Fibroblast of skin of abdomen (primary cell): ENCODE data around the gene ATM. TPM values are rescaled to one million over a fixed set of nuclear protein-coding genes. Genes with fewer than 3 reads are reported as not detected.

Source experiments
- DNase-seq: peaks from one replicate; pipeline ENCODE4 v3.0.0-alpha.2; 2013
- polyA plus RNA-seq, 2 experiments: library from polyadenylated mRNA; unstranded; fragments of 120-200 nt; gene quantifications; one replicate each; pipeline ENCODE4 v1.2.1, GENCODE V29; 2013; ENCODE audit not compliant: insufficient read length in 2 of 2

The ATM gene
- polyA plus RNA-seq (2013, experiment 1 of 2; ENCODE audit: insufficient read length), result 40.5 TPM
- polyA plus RNA-seq (2013, experiment 2 of 2; ENCODE audit: insufficient read length), result 40.5 TPM

- peak; percentile 99 for DNase-seq
These were observed at the start of gene ATM, which contains the start of gene NPAT for GRCh38 chr11:108222574-108223347. ATM (plus strand) TSS chr11:108223067; CDS start chr11:108227625, 4,558 bp downstream. NPAT (minus strand) TSS chr11:108222638; CDS start chr11:108222536, 102 bp downstream.

- no peak for DNase-seq
These were observed 45.3 kb upstream of the ATM start for GRCh38 chr11:108177570-108177969.

- DNase-seq, result no peak
These were observed 29.1 kb upstream of the ATM start for GRCh38 chr11:108193725-108194124.

- DNase-seq, result no peak
These were observed 26.0 kb upstream of the ATM start for GRCh38 chr11:108196901-108197300.

- DNase-seq, result no peak
These were observed 25.5 kb upstream of the ATM start for GRCh38 chr11:108197351-108197750.

- no peak for DNase-seq
These were observed 24.0 kb upstream of the ATM start for GRCh38 chr11:108198833-108199232.

GRCh38 chr11:108199446-108200321 lies 23.2 kb upstream of the ATM start:
- peak; percentile 22 for DNase-seq

- no peak for DNase-seq
These were observed 19.8 kb upstream of the ATM start for GRCh38 chr11:108203075-108203474.

GRCh38 chr11:108204376-108204775 lies 18.5 kb upstream of the ATM start:
- DNase-seq, result no peak

GRCh38 chr11:108204929-108205499 lies 17.9 kb upstream of the ATM start:
- DNase-seq, result no peak

- no peak for DNase-seq
These were observed 16.7 kb upstream of the ATM start for GRCh38 chr11:108206171-108206570.

- DNase-seq, result no peak
These were observed 15.7 kb upstream of the ATM start for GRCh38 chr11:108206969-108207682.

- DNase-seq, result no peak
These were observed 15.2 kb upstream of the ATM start for GRCh38 chr11:108207683-108208060.

GRCh38 chr11:108210441-108210840 lies 12.4 kb upstream of the ATM start:
- DNase-seq, result no peak

- no peak for DNase-seq
These were observed 9.1 kb upstream of the ATM start for GRCh38 chr11:108213784-108214183.

- no peak for DNase-seq
These were observed 5.9 kb upstream of the ATM start for GRCh38 chr11:108216988-108217387.

GRCh38 chr11:108218455-108218854 lies 4.4 kb upstream of the ATM start:
- no peak for DNase-seq

GRCh38 chr11:108218912-108219783 lies 3.7 kb upstream of the ATM start:
- no peak for DNase-seq

GRCh38 chr11:108220721-108221336 lies 2.0 kb upstream of the ATM start:
- no peak for DNase-seq

- peak; percentile 19 for DNase-seq
These were observed 1.5 kb upstream of the ATM start for GRCh38 chr11:108221371-108221770.
